HL-60 (cell line): Measurements from ENCODE around the gene MGAT5.

Source experiments
- POLR2AphosphoS5 ChIP-seq: IDR thresholded peaks from 2 replicates; pipeline ENCODE4 v1.6.1; 2012; ENCODE audit warnings: low read depth
- TF ChIP-seq, protein P1 (sequence below): IDR thresholded peaks from one replicate; pipeline ENCODE4 v1.5.1; 2011; ENCODE audit warnings: low read length, control low read depth, inconsistent platforms; ENCODE audit not compliant: insufficient read depth

DNA sequence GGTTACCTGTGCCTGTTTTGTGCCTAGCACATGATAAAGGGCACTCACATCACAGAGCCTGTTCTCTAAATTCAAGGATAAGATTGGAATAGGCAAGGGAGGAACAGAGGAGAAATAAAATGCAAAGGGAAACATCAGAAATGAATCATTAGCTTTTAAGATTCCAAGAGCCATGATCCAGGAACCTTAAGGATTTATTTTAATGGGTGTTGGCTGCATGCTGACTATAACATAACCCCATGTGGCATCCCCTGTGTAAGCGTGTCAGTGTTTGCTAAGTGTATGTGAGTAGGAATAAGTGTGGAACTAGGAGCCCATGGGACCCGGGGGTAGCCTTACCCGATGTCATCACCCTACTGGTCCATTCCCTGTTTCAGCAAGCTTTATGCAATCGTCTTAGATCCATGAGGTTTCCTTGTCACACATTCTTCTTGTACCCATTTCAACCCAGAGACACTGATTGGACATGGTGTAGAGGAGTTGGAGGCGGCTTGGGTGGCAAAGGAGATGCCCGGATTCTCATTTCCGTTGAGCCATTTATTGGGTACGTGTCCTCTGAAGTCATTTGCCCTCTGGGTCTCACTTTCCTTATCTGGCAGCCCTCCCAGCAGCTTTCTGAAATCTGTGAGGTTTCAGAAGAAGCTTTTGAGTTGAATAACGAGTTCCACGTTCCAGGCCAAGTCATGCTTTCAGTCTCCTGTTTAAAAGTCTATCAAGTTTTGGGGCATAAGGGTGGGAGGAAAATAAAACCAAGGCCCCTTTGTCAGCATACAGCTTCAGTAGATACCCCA lies 117.0 kb downstream of the MGAT5 start:
- TF ChIP-seq, protein P1, sequence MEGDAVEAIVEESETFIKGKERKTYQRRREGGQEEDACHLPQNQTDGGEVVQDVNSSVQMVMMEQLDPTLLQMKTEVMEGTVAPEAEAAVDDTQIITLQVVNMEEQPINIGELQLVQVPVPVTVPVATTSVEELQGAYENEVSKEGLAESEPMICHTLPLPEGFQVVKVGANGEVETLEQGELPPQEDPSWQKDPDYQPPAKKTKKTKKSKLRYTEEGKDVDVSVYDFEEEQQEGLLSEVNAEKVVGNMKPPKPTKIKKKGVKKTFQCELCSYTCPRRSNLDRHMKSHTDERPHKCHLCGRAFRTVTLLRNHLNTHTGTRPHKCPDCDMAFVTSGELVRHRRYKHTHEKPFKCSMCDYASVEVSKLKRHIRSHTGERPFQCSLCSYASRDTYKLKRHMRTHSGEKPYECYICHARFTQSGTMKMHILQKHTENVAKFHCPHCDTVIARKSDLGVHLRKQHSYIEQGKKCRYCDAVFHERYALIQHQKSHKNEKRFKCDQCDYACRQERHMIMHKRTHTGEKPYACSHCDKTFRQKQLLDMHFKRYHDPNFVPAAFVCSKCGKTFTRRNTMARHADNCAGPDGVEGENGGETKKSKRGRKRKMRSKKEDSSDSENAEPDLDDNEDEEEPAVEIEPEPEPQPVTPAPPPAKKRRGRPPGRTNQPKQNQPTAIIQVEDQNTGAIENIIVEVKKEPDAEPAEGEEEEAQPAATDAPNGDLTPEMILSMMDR: no peak
- TF ChIP-seq POLR2AphosphoS5: no peak
